Body of pancreas (tissue), 4 donors: ENCODE data around the gene EXOC7. TPM values are rescaled to one million over a fixed set of nuclear protein-coding genes. Genes with fewer than 3 reads are reported as not detected.

Experiments used
- ATAC-seq: fragments of 150-250 bp; one replicate; pipeline ENCODE4 v1.9.1; 2016
- DNase-seq, 4 donors: peaks; one replicate each; pipeline ENCODE4 v3.0.0-alpha.2; 2019
- H3K27ac ChIP-seq, 4 donors: fragments of 200-600 bp; sonication (generic); 1 replicate in 3 of 4; 2 replicates in 1 of 4; pipeline versions ENCODE4 v1.5.1 to v1.6.1; 2016 to 2019; ENCODE audit warnings: mild to moderate bottlenecking in 1 of 4, mixed read lengths in 1 of 4, moderate library complexity in 1 of 4
- H3K27me3 ChIP-seq, 2 donors: fragments of 200-600 bp; sonication (generic); one replicate each; pipeline ENCODE4 v1.6.0; 2016; ENCODE audit warnings: mild to moderate bottlenecking in 1 of 2
- H3K36me3 ChIP-seq, 2 donors: fragments of 200-600 bp; sonication (generic); replicated peaks in 1 of 2; 2 replicates each; pipeline ENCODE4 v1.5.1; 2016; ENCODE audit warnings: low read depth in 2 of 2; ENCODE audit not compliant: insufficient read depth in 1 of 2
- H3K4me1 ChIP-seq: fragments of 200-600 bp; sonication (generic); one replicate; pipeline ENCODE4 v1.6.0; 2016
- H3K4me3 ChIP-seq, 2 donors: fragments of 200-600 bp; sonication (generic); 1 replicate in 1 of 2; 2 replicates in 1 of 2; pipeline ENCODE4 v1.5.1; 2016 to 2019
- H3K9me3 ChIP-seq, 3 donors: fragments of 200-600 bp; sonication (generic); 1 replicate in 2 of 3; 2 replicates in 1 of 3; pipeline ENCODE4 v1.5.1; 2016
- POLR2A ChIP-seq, 3 donors: fragments of 450-650 bp; IDR thresholded peaks; one replicate each; pipeline ENCODE4 v1.6.1; 2016; ENCODE audit warnings: antibody characterized with exemption in 3 of 3, mild to moderate bottlenecking in 2 of 3
- WGBS, 2 donors: methylation state at CpG; one replicate each; pipeline ENCODE4 v1.1.5; 2017; 5-methylcytosine and 5-hydroxymethylcytosine counted together
- intact Hi-C: fragments of 100-400 bp; cut with DNase I; formaldehyde crosslinking; loops from one replicate; pipeline ENCODE4 v1.15.1; 2023
- total RNA-seq, 2 donors: library from RNA; depleted of rRNA; stranded (reverse); fragments of >200 nt; gene quantifications; one replicate each; pipeline ENCODE4 v1.1.0, GENCODE V29; 2016
- TF ChIP-seq, protein P1 (sequence below), 7 experiments: fragments of 450-650 bp in 4 of 7; fragments of 200-600 bp in 3 of 7; sonication (generic) in 3 of 7; IDR thresholded peaks; one replicate each; pipeline ENCODE4 v1.5.1; 2016 to 2019; ENCODE audit warnings: antibody characterized with exemption in 7 of 7

EXOC7 gene
- total RNA-seq, 2 donors from 2014 or later = 53.2 to 73.2 TPM

DNA sequence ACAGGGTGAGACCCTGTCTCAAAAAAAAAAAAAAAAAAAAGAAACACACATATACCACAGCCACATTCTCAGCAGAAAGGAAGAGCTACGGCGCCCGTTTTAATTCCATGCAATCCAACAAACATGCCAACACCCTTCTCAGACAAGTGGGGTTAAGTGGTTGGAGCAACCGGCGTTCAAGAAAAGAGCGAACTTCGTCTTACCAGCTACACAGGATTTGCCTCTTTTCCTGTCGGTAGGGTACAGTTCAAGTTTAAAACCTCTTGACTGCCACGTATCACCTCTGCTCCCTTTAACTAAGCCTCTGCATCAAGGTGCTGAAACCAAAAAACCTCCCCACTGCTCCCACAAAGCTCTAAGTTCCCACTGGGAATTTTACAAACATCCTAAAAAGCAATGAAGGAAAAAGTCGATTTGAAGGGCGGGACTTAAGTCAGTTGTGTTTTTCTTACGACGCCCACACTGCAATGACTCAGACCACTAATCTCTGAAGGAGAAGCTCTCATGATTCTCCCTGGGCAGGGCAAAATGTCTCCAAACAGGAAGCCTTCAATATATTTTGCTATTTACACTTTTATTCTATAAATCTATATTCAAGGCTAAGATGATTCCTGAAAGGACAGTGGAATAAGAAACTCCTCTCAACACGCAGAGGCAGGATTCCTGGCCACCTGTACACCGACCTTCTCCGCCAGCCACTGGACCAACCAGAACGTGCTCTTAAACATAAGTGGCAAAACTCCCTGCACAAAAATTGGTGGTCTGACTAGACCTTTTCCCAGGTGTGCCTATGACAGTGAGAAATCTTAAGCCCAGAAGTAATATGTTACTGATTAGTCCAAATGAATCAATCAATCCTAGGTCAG is 50.1 kb downstream of the EXOC7 start:
- no peak for DNase-seq
- H3K36me3 ChIP-seq = peaks cover 28 to 37% of the 10 kb centered on the region in 2 donors
- H3K9me3 ChIP-seq = no peaks in the 10 kb centered on the region
- peaks cover 10% of the 10 kb centered on the region for H3K4me1 ChIP-seq
- H3K4me3 ChIP-seq = no peak overlapping the region
- ATAC-seq = no peak
- TF ChIP-seq, protein P1, sequence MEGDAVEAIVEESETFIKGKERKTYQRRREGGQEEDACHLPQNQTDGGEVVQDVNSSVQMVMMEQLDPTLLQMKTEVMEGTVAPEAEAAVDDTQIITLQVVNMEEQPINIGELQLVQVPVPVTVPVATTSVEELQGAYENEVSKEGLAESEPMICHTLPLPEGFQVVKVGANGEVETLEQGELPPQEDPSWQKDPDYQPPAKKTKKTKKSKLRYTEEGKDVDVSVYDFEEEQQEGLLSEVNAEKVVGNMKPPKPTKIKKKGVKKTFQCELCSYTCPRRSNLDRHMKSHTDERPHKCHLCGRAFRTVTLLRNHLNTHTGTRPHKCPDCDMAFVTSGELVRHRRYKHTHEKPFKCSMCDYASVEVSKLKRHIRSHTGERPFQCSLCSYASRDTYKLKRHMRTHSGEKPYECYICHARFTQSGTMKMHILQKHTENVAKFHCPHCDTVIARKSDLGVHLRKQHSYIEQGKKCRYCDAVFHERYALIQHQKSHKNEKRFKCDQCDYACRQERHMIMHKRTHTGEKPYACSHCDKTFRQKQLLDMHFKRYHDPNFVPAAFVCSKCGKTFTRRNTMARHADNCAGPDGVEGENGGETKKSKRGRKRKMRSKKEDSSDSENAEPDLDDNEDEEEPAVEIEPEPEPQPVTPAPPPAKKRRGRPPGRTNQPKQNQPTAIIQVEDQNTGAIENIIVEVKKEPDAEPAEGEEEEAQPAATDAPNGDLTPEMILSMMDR (IDR thresholded peaks at IDR 0.05) = no peak
- TF ChIP-seq POLR2A (IDR thresholded peaks at IDR 0.05) = no peak
- WGBS, 2 donors = 73 to 84% methylated on average over 17 of the region's 17 CpGs
- peak overlapping the region in 1 of 4 donors; percentile 28 for H3K27ac ChIP-seq
- intact Hi-C loops = no loop called here
- H3K27me3 ChIP-seq = no peaks in the 10 kb centered on the region

DNA sequence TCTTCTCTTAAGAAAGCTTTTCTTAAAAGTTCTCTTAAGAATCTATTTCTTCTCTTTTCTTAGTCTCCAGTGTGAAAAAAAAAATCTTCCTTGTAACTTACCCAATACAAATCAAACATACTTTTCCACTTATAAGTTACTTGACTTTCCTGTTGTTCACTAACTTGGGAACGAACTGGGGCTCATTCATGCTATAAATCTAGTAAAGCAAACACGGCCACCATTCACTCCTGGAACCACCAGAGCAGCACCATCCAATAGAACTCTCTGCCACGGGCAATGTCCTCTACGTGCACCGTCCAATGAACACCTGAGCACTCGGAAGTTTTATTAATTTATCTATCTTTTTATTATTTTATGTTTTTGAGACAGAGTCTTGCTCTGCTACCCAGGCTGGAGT is 52.0 kb downstream of the EXOC7 start:
- 54 to 60% methylated on average over 6 of the region's 6 CpGs for WGBS, 2 donors
- Histone ChIP-seq H3K4me3 (no peak overlapping the region), H3K36me3 (peaks cover 30 to 36% of the 10 kb centered on the region in 2 donors), H3K9me3 (no peaks in the 10 kb centered on the region), H3K4me1 (peaks cover 10% of the 10 kb centered on the region), H3K27me3 (no peaks in the 10 kb centered on the region), H3K27ac (peak overlapping the region in 2 of 4 donors; percentile 30 to 33)
- no peak for DNase-seq
- intact Hi-C loops = no loop called here
- no peak for ATAC-seq
- TF ChIP-seq, protein P1 (IDR thresholded peaks at IDR 0.05) = no peak
- TF ChIP-seq POLR2A (IDR thresholded peaks at IDR 0.05) = no peak

DNA sequence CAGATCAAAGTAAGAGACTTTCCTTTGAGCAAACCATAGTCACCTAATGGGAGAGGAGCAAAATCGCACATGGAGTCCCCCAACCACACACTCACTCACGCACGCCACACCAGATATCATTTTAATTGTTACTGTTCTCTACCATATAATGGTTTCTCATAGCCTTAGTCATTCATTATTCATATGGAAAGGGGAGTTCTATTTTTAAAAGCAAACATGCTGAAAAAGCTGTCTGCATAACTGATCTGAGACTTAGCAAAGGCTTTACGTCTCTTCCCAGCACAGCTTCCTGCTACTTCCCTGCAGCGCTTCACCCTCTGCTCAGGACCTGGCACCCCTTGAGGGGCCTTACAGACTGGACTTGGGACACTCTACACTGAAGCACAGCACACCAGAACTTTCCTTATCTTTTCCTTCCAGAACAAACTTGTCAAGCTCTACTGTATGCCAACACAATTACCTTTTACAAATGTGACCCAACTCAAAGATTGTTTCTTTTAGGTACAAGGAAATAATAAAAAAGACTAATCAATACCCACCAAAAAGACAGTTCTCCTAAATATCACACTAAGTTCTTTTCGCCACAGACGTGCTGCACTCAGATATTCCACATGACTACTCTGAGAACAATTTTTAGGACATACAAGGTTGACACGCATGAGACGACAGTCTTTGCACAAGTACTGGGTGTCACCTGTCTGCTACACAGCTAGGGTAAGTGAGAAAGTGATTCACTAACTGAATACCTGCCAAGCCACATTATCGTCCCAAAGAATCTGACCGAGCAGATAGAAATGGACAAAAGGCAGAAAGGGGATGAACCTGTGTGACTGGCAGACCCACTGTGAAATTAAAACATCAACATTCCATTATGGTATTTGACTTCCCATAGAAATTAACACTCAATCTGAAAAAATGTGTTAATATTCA is 52.8 kb downstream of the EXOC7 start:
- Histone ChIP-seq H3K36me3 (peaks cover 29 to 32% of the 10 kb centered on the region in 2 donors), H3K4me1 (peaks cover 10% of the 10 kb centered on the region), H3K4me3 (no peak overlapping the region), H3K27me3 (no peaks in the 10 kb centered on the region), H3K27ac (peak overlapping the region in 2 of 4 donors; percentile 30 to 33), H3K9me3 (no peaks in the 10 kb centered on the region)
- TF ChIP-seq, protein P1 (IDR thresholded peaks at IDR 0.05) = no peak
- no peak for TF ChIP-seq POLR2A (IDR thresholded peaks at IDR 0.05)
- no peak for DNase-seq
- intact Hi-C loops = no loop called here
- WGBS, 2 donors = 66 to 81% methylated on average over 11 of the region's 11 CpGs
- peak; percentile 38 for ATAC-seq

DNA sequence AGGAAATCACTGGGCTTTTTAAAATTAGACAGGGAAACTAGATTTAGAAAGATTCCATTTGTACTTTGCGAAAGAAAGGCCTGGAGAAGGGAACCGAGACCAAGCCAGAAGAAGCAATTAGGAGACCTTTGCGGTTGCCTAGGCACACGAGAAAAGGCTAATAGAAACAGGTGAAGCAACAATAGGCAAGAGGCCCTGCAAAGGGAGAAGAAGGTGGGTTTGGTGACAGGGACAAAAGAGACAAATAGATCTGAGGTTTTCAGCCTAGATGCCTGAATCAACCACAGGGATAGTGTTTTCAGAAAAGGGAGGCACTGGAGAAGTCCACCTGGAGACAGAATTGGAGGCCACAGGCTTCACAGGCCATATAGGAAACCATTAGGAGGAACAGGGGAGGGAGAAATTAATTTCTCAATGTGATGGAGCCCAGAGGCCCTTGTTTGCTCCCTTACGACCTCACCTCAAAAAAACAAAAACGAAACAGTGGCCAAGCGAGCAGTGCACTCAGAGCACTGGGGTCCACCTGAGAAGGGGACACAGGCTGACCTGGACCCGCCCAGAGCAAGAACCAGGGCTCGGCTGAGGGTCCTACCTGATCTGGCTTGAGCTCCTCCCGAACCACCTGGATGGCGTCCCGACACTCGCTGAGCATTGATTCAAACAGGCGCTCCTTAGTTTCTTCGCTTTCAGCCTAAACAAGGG is 53.6 kb downstream of the EXOC7 start:
- WGBS, 2 donors = 79 to 93% methylated on average over 13 to 15 of the region's 15 CpGs
- TF ChIP-seq POLR2A (IDR thresholded peaks at IDR 0.05) = no peak
- TF ChIP-seq, protein P1 (IDR thresholded peaks at IDR 0.05) = no peak
- Histone ChIP-seq H3K4me1 (peaks cover 10% of the 10 kb centered on the region), H3K36me3 (peaks cover 34 to 37% of the 10 kb centered on the region in 2 donors), H3K9me3 (no peaks in the 10 kb centered on the region), H3K27ac (peak overlapping the region in 2 of 4 donors; percentile 30 to 33), H3K27me3 (no peaks in the 10 kb centered on the region), H3K4me3 (no peak overlapping the region)
- ATAC-seq (no peak), DNase-seq (no peak)
- intact Hi-C loops = no loop called here
